ENCODE results near the gene CACNA1A.

Gene CACNA1A

DNA sequence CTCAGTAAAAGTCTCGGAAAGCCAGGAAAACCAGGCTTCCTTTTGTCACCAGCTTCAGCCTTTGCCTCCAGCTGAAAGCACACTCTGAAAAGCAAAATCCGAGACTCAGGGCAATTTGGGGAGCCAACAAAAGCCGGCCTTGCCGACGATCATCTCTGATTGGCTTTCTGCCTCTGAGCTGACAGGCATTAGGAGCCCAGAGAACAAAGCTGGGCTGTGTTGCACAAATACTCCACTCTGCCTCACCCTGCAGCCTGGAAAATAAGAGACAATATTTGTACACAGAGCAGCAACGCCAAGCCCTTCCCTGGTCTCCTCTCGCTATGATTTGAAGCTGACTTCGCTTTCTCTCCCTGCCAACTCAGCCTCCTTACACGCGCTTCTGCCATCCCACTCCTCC, 46.9 kb downstream of the CACNA1A start:
- Histone ChIP-seq H3K4me3 (ENCODE audit: low read length) (no peak overlapping the region), H3K27ac (ENCODE audit: low read length) (no peak overlapping the region), H3K27me3 (replicated peaks; ENCODE audit: insufficient read depth, low read length) (peaks cover 48% of the 10 kb centered on the region), H3F3A (ENCODE audit: insufficient read depth, low read length) (no peaks in the 10 kb centered on the region), H3K4me2 (ENCODE audit: low read depth, low read length) (no peak overlapping the region), H2AFZ (ENCODE audit: low read length) (no peak overlapping the region), H3K9ac (ENCODE audit: low read length) (no peak overlapping the region), H3K9me3 (replicated peaks; ENCODE audit: insufficient read depth, low read length) (no peaks in the 10 kb centered on the region), H3K36me3 (replicated peaks; ENCODE audit: insufficient read depth, low read length) (no peaks in the 10 kb centered on the region), H3K4me1 (ENCODE audit: low read length) (no peaks in the 10 kb centered on the region), H3K9me2 (replicated peaks; ENCODE audit: insufficient read depth, low read length) (no peaks in the 10 kb centered on the region), H3K79me2 (ENCODE audit: low read length) (no peaks in the 10 kb centered on the region), H4K20me1 (ENCODE audit: insufficient read depth, low read length) (no peaks in the 10 kb centered on the region)
- TF ChIP-seq, protein P1, sequence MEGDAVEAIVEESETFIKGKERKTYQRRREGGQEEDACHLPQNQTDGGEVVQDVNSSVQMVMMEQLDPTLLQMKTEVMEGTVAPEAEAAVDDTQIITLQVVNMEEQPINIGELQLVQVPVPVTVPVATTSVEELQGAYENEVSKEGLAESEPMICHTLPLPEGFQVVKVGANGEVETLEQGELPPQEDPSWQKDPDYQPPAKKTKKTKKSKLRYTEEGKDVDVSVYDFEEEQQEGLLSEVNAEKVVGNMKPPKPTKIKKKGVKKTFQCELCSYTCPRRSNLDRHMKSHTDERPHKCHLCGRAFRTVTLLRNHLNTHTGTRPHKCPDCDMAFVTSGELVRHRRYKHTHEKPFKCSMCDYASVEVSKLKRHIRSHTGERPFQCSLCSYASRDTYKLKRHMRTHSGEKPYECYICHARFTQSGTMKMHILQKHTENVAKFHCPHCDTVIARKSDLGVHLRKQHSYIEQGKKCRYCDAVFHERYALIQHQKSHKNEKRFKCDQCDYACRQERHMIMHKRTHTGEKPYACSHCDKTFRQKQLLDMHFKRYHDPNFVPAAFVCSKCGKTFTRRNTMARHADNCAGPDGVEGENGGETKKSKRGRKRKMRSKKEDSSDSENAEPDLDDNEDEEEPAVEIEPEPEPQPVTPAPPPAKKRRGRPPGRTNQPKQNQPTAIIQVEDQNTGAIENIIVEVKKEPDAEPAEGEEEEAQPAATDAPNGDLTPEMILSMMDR (IDR thresholded peaks at IDR 0.05; ENCODE audit: low read length) = no peak
- TF ChIP-seq EZH2phosphoT487 (IDR thresholded peaks at IDR 0.05; ENCODE audit: low read length) (no peak), EZH2 (optimal IDR thresholded peaks at IDR 0.05; ENCODE audit: low read depth, low read length) (no peak)
- no peak for DNase-seq

DNA sequence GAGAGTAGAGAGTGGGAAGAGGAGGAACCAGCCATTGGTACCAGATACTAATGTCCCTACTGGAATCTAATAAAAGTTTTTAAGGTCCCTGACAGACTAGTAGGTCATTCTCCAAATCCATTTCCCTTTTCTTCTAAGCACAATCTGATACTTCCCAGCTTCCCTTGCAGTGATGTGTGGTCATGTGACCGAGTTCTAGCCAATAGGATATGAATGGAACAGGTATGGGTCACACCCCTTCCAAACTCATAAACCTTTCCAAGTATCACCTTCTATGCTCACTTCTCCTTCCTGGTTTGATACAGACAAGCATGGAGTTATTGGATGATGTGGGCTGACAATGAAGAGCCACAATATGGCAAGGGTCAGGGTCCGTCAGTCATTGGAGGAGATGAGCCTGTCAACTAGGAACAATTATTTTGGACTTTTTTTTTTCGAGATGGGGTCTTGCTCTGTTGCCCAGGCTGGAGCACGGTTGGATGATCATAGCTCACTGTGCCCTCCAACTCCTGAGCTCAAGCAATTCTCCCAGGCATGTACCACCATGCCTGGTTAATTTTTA, 54.8 kb downstream of the CACNA1A start:
- H3K4me1 ChIP-seq (ENCODE audit: low read length) = no peaks in the 10 kb centered on the region

DNA sequence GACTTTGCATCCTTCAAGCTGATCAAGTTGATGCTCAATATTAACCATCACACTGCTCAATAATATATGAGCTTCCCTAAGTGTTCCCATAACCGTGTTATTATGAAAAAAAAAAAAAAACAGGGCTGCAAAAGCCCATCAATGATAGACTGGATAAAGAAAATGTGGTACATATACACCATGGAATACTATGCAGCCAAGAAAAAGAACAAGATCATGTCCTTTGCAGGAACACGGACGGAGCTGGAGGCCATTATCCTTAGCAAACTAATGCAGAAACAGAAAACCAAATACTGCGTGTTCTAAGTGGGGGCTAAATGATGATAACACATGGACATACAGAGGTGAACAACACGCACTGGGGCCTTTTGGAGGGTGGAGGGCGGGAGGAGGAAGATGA, 58.3 kb downstream of the CACNA1A start:
- Histone ChIP-seq H3K36me3 (replicated peaks; ENCODE audit: insufficient read depth, low read length) (no peaks in the 10 kb centered on the region), H3K27me3 (replicated peaks; ENCODE audit: insufficient read depth, low read length) (peaks cover 4% of the 10 kb centered on the region; the same call in 1 of the 2 replicates), H3K4me3 (ENCODE audit: low read length) (no peak overlapping the region), H3K27ac (ENCODE audit: low read length) (no peak overlapping the region), H3K9me2 (replicated peaks; ENCODE audit: insufficient read depth, low read length) (no peaks in the 10 kb centered on the region), H4K20me1 (ENCODE audit: insufficient read depth, low read length) (no peaks in the 10 kb centered on the region), H3K79me2 (ENCODE audit: low read length) (no peaks in the 10 kb centered on the region), H3K9ac (ENCODE audit: low read length) (no peak overlapping the region), H3F3A (ENCODE audit: insufficient read depth, low read length) (no peaks in the 10 kb centered on the region), H2AFZ (ENCODE audit: low read length) (no peak overlapping the region), H3K4me2 (ENCODE audit: low read depth, low read length) (no peak overlapping the region), H3K4me1 (ENCODE audit: low read length) (no peaks in the 10 kb centered on the region), H3K9me3 (replicated peaks; ENCODE audit: insufficient read depth, low read length) (no peaks in the 10 kb centered on the region)
- no peak for DNase-seq
- TF ChIP-seq EZH2 (optimal IDR thresholded peaks at IDR 0.05; ENCODE audit: low read depth, low read length) = no peak
- TF ChIP-seq, protein P1 (IDR thresholded peaks at IDR 0.05; ENCODE audit: low read length) = no peak
- no peak for TF ChIP-seq EZH2phosphoT487 (IDR thresholded peaks at IDR 0.05; ENCODE audit: low read length)

More for the DNA sequence above, 54.8 kb downstream of the CACNA1A start:
- Histone ChIP-seq H2AFZ (ENCODE audit: low read length) (no peak overlapping the region), H3K27ac (ENCODE audit: low read length) (no peak overlapping the region), H3K4me2 (ENCODE audit: low read depth, low read length) (no peak overlapping the region), H3K9ac (ENCODE audit: low read length) (no peak overlapping the region), H3F3A (ENCODE audit: insufficient read depth, low read length) (no peaks in the 10 kb centered on the region), H3K79me2 (ENCODE audit: low read length) (no peaks in the 10 kb centered on the region), H3K36me3 (replicated peaks; ENCODE audit: insufficient read depth, low read length) (no peaks in the 10 kb centered on the region), H3K9me3 (replicated peaks; ENCODE audit: insufficient read depth, low read length) (no peaks in the 10 kb centered on the region), H3K27me3 (replicated peaks; ENCODE audit: insufficient read depth, low read length) (peaks cover 9% of the 10 kb centered on the region), H3K9me2 (replicated peaks; ENCODE audit: insufficient read depth, low read length) (no peaks in the 10 kb centered on the region), H4K20me1 (ENCODE audit: insufficient read depth, low read length) (no peaks in the 10 kb centered on the region), H3K4me3 (ENCODE audit: low read length) (no peak overlapping the region)
- no peak for TF ChIP-seq EZH2phosphoT487 (IDR thresholded peaks at IDR 0.05; ENCODE audit: low read length)
- TF ChIP-seq EZH2 (optimal IDR thresholded peaks at IDR 0.05; ENCODE audit: low read depth, low read length) = no peak
- TF ChIP-seq, protein P1 (IDR thresholded peaks at IDR 0.05; ENCODE audit: low read length) = no peak
- DNase-seq = no peak

All from MM.1S (cell line).